ENCODE data around the gene GMEB2.

DNA sequence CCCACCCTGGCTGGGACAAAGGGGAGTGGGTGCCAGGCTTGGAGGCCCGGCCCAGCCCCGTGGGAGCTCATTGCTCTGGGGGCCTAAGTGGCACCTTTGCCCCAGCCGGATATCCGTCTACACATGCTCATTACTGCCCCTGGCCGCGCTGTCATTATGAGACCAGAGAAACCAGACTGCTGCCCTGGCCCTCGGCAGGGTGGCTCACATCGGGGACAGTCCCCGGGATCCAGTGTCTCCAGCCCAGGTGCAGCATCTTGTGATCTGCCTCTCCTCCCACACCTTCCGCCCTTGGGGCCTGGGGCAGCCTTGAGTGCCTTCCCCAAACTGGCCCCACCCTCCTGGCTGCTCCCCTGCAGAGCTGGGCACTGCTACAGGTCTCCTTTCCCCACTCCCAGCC is 84.2 kb downstream of the GMEB2 start:
- TF ChIP-seq POLR2A (IDR thresholded peaks at IDR 0.05), result no peak
- TF ChIP-seq, protein P1, sequence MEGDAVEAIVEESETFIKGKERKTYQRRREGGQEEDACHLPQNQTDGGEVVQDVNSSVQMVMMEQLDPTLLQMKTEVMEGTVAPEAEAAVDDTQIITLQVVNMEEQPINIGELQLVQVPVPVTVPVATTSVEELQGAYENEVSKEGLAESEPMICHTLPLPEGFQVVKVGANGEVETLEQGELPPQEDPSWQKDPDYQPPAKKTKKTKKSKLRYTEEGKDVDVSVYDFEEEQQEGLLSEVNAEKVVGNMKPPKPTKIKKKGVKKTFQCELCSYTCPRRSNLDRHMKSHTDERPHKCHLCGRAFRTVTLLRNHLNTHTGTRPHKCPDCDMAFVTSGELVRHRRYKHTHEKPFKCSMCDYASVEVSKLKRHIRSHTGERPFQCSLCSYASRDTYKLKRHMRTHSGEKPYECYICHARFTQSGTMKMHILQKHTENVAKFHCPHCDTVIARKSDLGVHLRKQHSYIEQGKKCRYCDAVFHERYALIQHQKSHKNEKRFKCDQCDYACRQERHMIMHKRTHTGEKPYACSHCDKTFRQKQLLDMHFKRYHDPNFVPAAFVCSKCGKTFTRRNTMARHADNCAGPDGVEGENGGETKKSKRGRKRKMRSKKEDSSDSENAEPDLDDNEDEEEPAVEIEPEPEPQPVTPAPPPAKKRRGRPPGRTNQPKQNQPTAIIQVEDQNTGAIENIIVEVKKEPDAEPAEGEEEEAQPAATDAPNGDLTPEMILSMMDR (IDR thresholded peaks at IDR 0.05), result no peak

All from right lobe of liver (tissue), 4 donors.